Measurements from ENCODE around the gene CHAT. TPM values are rescaled to one million over a fixed set of nuclear protein-coding genes. Genes with fewer than 3 reads are reported as not detected.

Gene CHAT
- total RNA-seq, 1 donor from 2014 or later: not detected

- no peak overlapping the region for H3K27ac ChIP-seq
- no peaks in the 10 kb centered on the region for H3F3A ChIP-seq (ENCODE audit: low read depth)
- H4K20me1 ChIP-seq (ENCODE audit: low read depth): no peaks in the 10 kb centered on the region
- H3K4me3 ChIP-seq: no peak overlapping the region
- Mint-ChIP-seq H3K9me3 (peaks cover under 1% of the 10 kb centered on the region), H3K4me1 (no peaks in the 10 kb centered on the region), H3K27me3 (ENCODE audit: insufficient read depth, low read depth) (peaks cover 10% of the 10 kb centered on the region), H3K27ac (no peak overlapping the region), H3K36me3 (no peaks in the 10 kb centered on the region), H3K4me3 (no peak overlapping the region)
- H2AFZ ChIP-seq (replicated peaks): no peak overlapping the region
- H3K9me3 ChIP-seq (ENCODE audit: low read depth): no peaks in the 10 kb centered on the region
- peaks cover 58% of the 10 kb centered on the region for H3K27me3 ChIP-seq
- no peak overlapping the region for H3K9ac ChIP-seq
- H3K4me2 ChIP-seq: no peak overlapping the region
- H3K36me3 ChIP-seq: no peaks in the 10 kb centered on the region
- TF ChIP-seq CTCF (IDR thresholded peaks at IDR 0.05) (no peak), EZH2 (IDR thresholded peaks at IDR 0.05) (no peak), EZH2phosphoT487 (IDR thresholded peaks at IDR 0.05) (no peak)
- H3K4me1 ChIP-seq: no peaks in the 10 kb centered on the region
- H3K79me2 ChIP-seq (ENCODE audit: low read depth): no peaks in the 10 kb centered on the region
- no peak for DNase-seq (ENCODE audit: low spot score)
These were observed 51.1 kb downstream of the CHAT start for GRCh38 chr10:49664842-49665355.

DNA sequence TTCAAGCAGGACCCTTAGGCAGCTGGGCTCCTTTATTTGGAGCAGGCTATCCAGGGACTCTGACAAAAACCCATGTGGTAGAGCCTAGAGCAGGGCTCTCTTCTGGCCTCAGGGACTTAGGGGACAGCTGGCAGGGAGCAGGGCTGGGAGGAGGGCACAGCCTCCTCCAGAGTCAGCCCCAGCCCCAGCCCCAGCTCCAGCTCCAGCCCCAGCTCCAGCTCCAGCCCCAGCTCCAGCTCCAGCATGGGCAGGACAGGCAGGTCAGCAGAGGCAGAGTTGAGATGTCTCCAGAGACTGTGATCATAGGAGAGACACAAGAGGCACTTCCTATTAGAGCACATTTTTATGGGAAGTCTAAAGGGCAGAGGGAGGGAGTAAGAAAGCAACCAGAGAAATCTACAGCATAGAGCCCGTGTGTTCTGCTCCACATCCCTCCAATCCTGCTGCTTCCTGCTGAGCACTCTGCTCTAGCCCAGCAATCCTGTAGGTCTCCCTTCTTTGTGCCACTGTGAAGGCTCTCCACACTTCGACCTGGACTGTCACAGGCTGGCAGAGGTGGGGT, 52.3 kb downstream of the CHAT start:
- Histone ChIP-seq H3K79me2 (ENCODE audit: low read depth) (no peaks in the 10 kb centered on the region), H3K4me1 (no peaks in the 10 kb centered on the region), H4K20me1 (ENCODE audit: low read depth) (no peaks in the 10 kb centered on the region), H3K4me2 (no peak overlapping the region), H3K36me3 (no peaks in the 10 kb centered on the region), H3K27ac (no peak overlapping the region), H3K4me3 (no peak overlapping the region), H3K9me3 (ENCODE audit: low read depth) (no peaks in the 10 kb centered on the region), H2AFZ (replicated peaks) (no peak overlapping the region), H3K27me3 (peaks cover 59% of the 10 kb centered on the region), H3K9ac (no peak overlapping the region), H3F3A (ENCODE audit: low read depth) (no peaks in the 10 kb centered on the region)
- Mint-ChIP-seq H3K4me3 (no peak overlapping the region), H3K9me3 (peaks cover under 1% of the 10 kb centered on the region), H3K27me3 (ENCODE audit: insufficient read depth, low read depth) (peaks cover 7% of the 10 kb centered on the region), H3K36me3 (no peaks in the 10 kb centered on the region), H3K4me1 (no peaks in the 10 kb centered on the region), H3K27ac (no peak overlapping the region)
- TF ChIP-seq EZH2 (IDR thresholded peaks at IDR 0.05): no peak
- TF ChIP-seq CTCF (IDR thresholded peaks at IDR 0.05): no peak
- TF ChIP-seq EZH2phosphoT487 (IDR thresholded peaks at IDR 0.05): no peak
- no peak for DNase-seq (ENCODE audit: low spot score)

DNA sequence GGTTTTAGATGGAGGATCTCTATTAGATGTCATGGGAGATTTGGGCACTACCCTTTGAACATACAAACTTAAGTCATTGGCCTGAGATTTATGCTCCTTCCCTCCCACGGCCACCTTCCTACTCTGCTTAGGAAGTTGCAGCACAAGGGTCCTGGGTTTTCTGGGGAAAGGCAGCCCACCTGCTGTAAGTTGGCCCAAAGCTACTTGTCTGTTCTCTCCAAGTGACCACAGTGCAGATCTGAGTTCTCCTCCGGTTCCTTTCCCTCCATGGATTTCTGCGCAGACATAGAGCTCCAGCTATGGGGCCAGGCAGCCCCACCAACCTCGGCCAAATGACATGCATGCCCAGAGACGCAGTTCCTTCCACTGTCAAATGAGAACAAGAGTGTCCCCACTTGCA, 52.8 kb downstream of the CHAT start:
- H3K9me3 Mint-ChIP-seq: peaks cover 3% of the 10 kb centered on the region
- Histone ChIP-seq H3K9me3 (ENCODE audit: low read depth) (no peaks in the 10 kb centered on the region), H3K9ac (no peak overlapping the region), H3K4me2 (no peak overlapping the region), H3K4me1 (no peaks in the 10 kb centered on the region), H3F3A (ENCODE audit: low read depth) (no peaks in the 10 kb centered on the region), H3K4me3 (no peak overlapping the region), H3K27me3 (peaks cover 59% of the 10 kb centered on the region), H3K79me2 (ENCODE audit: low read depth) (no peaks in the 10 kb centered on the region), H3K27ac (no peak overlapping the region), H3K36me3 (no peaks in the 10 kb centered on the region), H2AFZ (replicated peaks) (no peak overlapping the region), H4K20me1 (ENCODE audit: low read depth) (no peaks in the 10 kb centered on the region)
- H3K4me3 Mint-ChIP-seq: no peak overlapping the region
- peaks cover 7% of the 10 kb centered on the region for H3K27me3 Mint-ChIP-seq (ENCODE audit: insufficient read depth, low read depth)
- H3K27ac Mint-ChIP-seq: no peak overlapping the region
- H3K36me3 Mint-ChIP-seq: no peaks in the 10 kb centered on the region
- TF ChIP-seq EZH2 (IDR thresholded peaks at IDR 0.05) (no peak), EZH2phosphoT487 (IDR thresholded peaks at IDR 0.05) (no peak), CTCF (IDR thresholded peaks at IDR 0.05) (no peak)
- H3K4me1 Mint-ChIP-seq: no peaks in the 10 kb centered on the region
- no peak for DNase-seq (ENCODE audit: low spot score)
